Astrocyte (in vitro differentiated cells and primary cell): Measurements from ENCODE around the gene LDLRAD4. TPM values are rescaled to one million over a fixed set of nuclear protein-coding genes. Genes with fewer than 3 reads are reported as not detected.

Experiments used
- DNase-seq: peaks from one replicate; pipeline ENCODE4 v3.0.0-alpha.2; 2010; ENCODE audit warnings: low read depth
- FAIRE-seq: peaks from 2 replicates; lab custom pipeline; 2011; peaks lifted over from hg19 to GRCh38; lab: Jason Lieb, UNC
- H2AFZ ChIP-seq: 2 replicates; pipeline ENCODE4 v1.6.0; 2012; ENCODE audit warnings: low read depth, low read length, inconsistent platforms
- H3K27ac ChIP-seq: 2 replicates; pipeline ENCODE4 v1.5.1; 2011; ENCODE audit warnings: low read depth, low read length, inconsistent platforms
- H3K27me3 ChIP-seq: 2 replicates; pipeline ENCODE4 v1.6.0; 2011; ENCODE audit warnings: low read length, inconsistent platforms; ENCODE audit not compliant: insufficient read depth
- H3K36me3 ChIP-seq: 2 replicates; pipeline ENCODE4 v1.5.1; 2011; ENCODE audit warnings: low read length, inconsistent platforms; ENCODE audit not compliant: insufficient read depth
- H3K4me1 ChIP-seq: 2 replicates; pipeline ENCODE4 v1.5.1; 2011; ENCODE audit warnings: low read length, inconsistent platforms; ENCODE audit not compliant: insufficient read depth
- H3K4me2 ChIP-seq: 2 replicates; pipeline ENCODE4 v1.6.0; 2012; ENCODE audit warnings: low read length, inconsistent platforms
- H3K4me3 ChIP-seq: 2 replicates; pipeline ENCODE4 v1.5.1; 2011; ENCODE audit warnings: low read depth, mild to moderate bottlenecking, low read length, inconsistent platforms; ENCODE audit not compliant: insufficient read depth
- H3K79me2 ChIP-seq: 2 replicates; pipeline ENCODE4 v1.6.0; 2012; ENCODE audit warnings: mild to moderate bottlenecking, low read length, inconsistent platforms; ENCODE audit not compliant: insufficient read depth
- H3K9ac ChIP-seq: 2 replicates; pipeline ENCODE4 v1.6.0; 2012; ENCODE audit warnings: mild to moderate bottlenecking, low read length, inconsistent platforms
- H3K9me3 ChIP-seq: 2 replicates; pipeline ENCODE4 v1.5.1; 2012; ENCODE audit warnings: low read depth, mild to moderate bottlenecking, low read length, inconsistent platforms; ENCODE audit not compliant: insufficient read depth
- H4K20me1 ChIP-seq: 2 replicates; pipeline ENCODE4 v1.6.0; 2012; ENCODE audit warnings: low read length, inconsistent platforms; ENCODE audit not compliant: insufficient read depth
- H3K27ac Mint-ChIP-seq: one replicate; pipeline ENCODE4 v1.8.0; 2021; ENCODE audit warnings: mild to moderate bottlenecking, mixed read lengths; ENCODE audit not compliant: unreplicated experiment
- H3K27me3 Mint-ChIP-seq: one replicate; pipeline ENCODE4 v1.8.0; 2021; ENCODE audit warnings: low read depth, mixed read lengths; ENCODE audit not compliant: unreplicated experiment
- H3K36me3 Mint-ChIP-seq: one replicate; pipeline ENCODE4 v1.8.0; 2021; ENCODE audit warnings: low read depth, mixed read lengths; ENCODE audit not compliant: unreplicated experiment
- H3K4me1 Mint-ChIP-seq: one replicate; pipeline ENCODE4 v1.8.0; 2021; ENCODE audit warnings: low read depth, mixed read lengths; ENCODE audit not compliant: unreplicated experiment
- H3K4me3 Mint-ChIP-seq: one replicate; pipeline ENCODE4 v1.8.0; 2021; ENCODE audit warnings: mild to moderate bottlenecking, moderate library complexity, mixed read lengths; ENCODE audit not compliant: unreplicated experiment
- H3K9me3 Mint-ChIP-seq: one replicate; pipeline ENCODE4 v1.8.0; 2021; ENCODE audit warnings: mild to moderate bottlenecking, mixed read lengths; ENCODE audit not compliant: unreplicated experiment
- CTCF ChIP-seq: IDR thresholded peaks from 2 replicates; pipeline ENCODE4 v1.5.1; 2011; ENCODE audit warnings: low read depth, mild to moderate bottlenecking, inconsistent platforms, low read length, moderate library complexity; ENCODE audit not compliant: insufficient read depth
- EZH2 ChIP-seq: IDR thresholded peaks from 2 replicates; pipeline ENCODE4 v1.6.1; 2012; ENCODE audit warnings: mild to moderate bottlenecking, low read length, inconsistent platforms; ENCODE audit not compliant: insufficient read depth
- total RNA-seq: library from RNA; stranded (reverse); gene quantifications from 2 replicates; pipeline ENCODE4 v1.2.1, GENCODE V29; 2021

The LDLRAD4 gene
- total RNA-seq, 1 donor from 2014 or later = 26.0 TPM

DNA sequence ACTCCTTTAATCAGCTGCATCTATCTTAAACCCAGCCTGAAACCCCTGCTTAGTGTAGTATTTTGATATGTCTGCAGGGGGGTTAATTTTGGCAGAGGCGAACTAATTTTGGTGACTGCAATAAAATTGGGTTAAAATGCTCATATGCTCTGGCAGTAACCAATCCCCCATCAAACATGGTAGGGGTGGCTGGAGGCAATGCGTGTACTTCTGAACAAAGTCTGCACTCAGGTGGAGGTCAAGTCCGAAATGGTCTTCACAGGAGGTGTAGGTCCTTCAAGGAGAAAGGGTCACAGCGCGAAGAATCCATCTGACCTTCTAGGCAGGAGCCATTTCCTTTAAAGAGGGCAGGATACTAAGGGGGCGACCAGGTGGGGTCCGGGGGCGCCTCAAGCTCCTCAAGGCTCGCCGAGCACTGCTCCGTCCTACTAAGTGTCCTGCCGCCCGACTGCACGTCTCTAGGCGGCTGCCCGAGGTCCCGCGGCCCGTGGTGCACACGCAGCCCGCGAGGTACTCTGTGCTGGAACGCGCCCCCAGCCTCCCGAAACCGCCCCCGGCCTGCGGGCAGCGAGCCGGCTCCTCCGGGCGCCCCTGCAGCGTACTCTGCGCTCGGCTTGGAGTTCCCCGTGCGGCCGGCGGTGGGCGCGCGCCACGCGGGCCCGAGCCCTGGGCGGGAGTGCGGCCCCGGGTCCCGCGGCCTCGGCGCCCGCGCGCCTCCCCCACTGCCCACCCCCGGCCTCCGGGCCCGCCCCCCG lies 1.7 kb upstream of the LDLRAD4 start:
- Histone ChIP-seq H4K20me1 (peaks cover 3% of the 10 kb centered on the region), H3K36me3 (no peaks in the 10 kb centered on the region), H3K27me3 (peaks cover 36% of the 10 kb centered on the region), H3K4me2 (peak overlapping the region; percentile 79), H3K9ac (peak overlapping the region; percentile 29), H2AFZ (no peak overlapping the region), H3K4me1 (peaks cover 21% of the 10 kb centered on the region), H3K79me2 (no peaks in the 10 kb centered on the region), H3K27ac (no peak overlapping the region), H3K4me3 (peak overlapping the region; percentile 41), H3K9me3 (no peaks in the 10 kb centered on the region)
- Mint-ChIP-seq H3K4me3 (peak overlapping the region; percentile 86), H3K4me1 (peaks cover 36% of the 10 kb centered on the region), H3K27me3 (peaks cover 24% of the 10 kb centered on the region), H3K27ac (peak overlapping the region; percentile 38), H3K9me3 (no peaks in the 10 kb centered on the region), H3K36me3 (no peaks in the 10 kb centered on the region)
- TF ChIP-seq EZH2 = no peak
- TF ChIP-seq CTCF = no peak
- no peak for FAIRE-seq
- DNase-seq = no peak

GRCh38 chr18:13217466-13217961 lies 1.0 kb upstream of the LDLRAD4 start:
- peak; percentile 18 for DNase-seq
- H2AFZ ChIP-seq = peak overlapping the region; percentile 15

More at GRCh38 chr18:13217466-13217961, 1.0 kb upstream of the LDLRAD4 start:
- no peak overlapping the region for H3K27ac ChIP-seq
- H3K36me3 ChIP-seq = no peaks in the 10 kb centered on the region
- H3K4me1 ChIP-seq = peaks cover 27% of the 10 kb centered on the region
- Mint-ChIP-seq H3K36me3 (no peaks in the 10 kb centered on the region), H3K27ac (no peak overlapping the region), H3K4me1 (peaks cover 42% of the 10 kb centered on the region), H3K27me3 (peaks cover 20% of the 10 kb centered on the region), H3K4me3 (no peak overlapping the region), H3K9me3 (no peaks in the 10 kb centered on the region)
- H3K4me2 ChIP-seq = peak overlapping the region; percentile 79
- peak overlapping the region; percentile 48 for H3K4me3 ChIP-seq
- H4K20me1 ChIP-seq = peaks cover 3% of the 10 kb centered on the region
- peaks cover 36% of the 10 kb centered on the region for H3K27me3 ChIP-seq
- no peak for TF ChIP-seq CTCF
- no peak for TF ChIP-seq EZH2
- no peaks in the 10 kb centered on the region for H3K9me3 ChIP-seq
- no peaks in the 10 kb centered on the region for H3K79me2 ChIP-seq
- H3K9ac ChIP-seq = peak overlapping the region; percentile 29
- no peak for FAIRE-seq
